NCI-H2196 (cell line): Measurements from ENCODE around the gene NUDT3.

Source experiments
- DNase-seq: peaks from one replicate; lab custom pipeline; 2025; ENCODE audit not compliant: unreplicated experiment; lab: John Stamatoyannopoulos, UW

The NUDT3 gene

DNA sequence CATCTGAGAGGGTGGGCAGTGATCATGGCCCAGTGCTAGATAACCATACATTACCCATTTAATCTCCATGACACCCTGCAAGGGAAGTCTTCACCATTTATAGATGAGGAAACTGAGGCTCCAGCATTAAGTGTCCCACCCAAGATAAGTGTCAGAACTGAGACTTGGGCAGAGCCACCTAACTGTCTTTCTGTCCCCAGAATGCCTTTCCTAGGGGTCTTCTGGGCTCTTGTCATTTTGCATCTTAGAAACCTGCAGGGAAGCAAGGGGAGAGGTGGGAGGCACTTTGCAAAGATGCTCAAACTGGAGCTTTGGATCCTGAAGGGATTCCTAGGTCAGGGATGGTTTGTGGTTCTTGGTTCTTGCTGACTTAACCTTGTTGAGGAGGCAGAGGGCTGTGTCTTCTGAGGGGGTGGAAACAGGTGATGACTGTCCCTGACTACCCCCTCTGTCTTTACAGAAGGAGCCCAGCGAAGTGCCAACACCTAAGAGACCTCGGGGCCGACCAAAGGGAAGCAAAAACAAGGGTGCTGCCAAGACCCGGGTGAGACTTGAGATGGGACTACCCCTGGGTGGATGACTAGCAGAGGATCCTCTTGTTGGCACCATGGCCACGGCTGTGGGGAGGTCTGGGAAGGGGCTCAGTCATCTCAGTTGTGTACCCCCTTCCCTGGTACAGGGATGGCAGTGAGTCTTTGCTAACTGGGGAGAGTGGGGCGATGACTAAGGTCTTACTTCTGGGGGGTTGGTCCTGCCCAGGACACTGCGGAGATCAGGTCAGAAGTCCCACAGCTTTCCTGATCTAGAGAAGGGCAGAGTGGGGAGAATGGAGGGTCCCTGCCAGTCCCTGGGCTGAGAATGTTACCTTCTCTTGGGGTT is 150.0 kb downstream of the NUDT3 start:
- no peak for DNase-seq

- no peak for DNase-seq
Measured at GRCh38 chr6:34241351-34242215, 150.9 kb downstream of the NUDT3 start.

- DNase-seq = no peak
Measured at GRCh38 chr6:34240329-34241248, 151.9 kb downstream of the NUDT3 start.

GRCh38 chr6:34239893-34240292 is 152.6 kb downstream of the NUDT3 start:
- no peak for DNase-seq

GRCh38 chr6:34239500-34239825 is 153.0 kb downstream of the NUDT3 start:
- DNase-seq = no peak

GRCh38 chr6:34238585-34239499 is 153.6 kb downstream of the NUDT3 start:
- no peak for DNase-seq

- peak; percentile 17 for DNase-seq
Measured at GRCh38 chr6:34237722-34238584, 154.5 kb downstream of the NUDT3 start.

GRCh38 chr6:34237316-34237721 is 155.2 kb downstream of the NUDT3 start:
- peak; percentile 46 for DNase-seq

DNA sequence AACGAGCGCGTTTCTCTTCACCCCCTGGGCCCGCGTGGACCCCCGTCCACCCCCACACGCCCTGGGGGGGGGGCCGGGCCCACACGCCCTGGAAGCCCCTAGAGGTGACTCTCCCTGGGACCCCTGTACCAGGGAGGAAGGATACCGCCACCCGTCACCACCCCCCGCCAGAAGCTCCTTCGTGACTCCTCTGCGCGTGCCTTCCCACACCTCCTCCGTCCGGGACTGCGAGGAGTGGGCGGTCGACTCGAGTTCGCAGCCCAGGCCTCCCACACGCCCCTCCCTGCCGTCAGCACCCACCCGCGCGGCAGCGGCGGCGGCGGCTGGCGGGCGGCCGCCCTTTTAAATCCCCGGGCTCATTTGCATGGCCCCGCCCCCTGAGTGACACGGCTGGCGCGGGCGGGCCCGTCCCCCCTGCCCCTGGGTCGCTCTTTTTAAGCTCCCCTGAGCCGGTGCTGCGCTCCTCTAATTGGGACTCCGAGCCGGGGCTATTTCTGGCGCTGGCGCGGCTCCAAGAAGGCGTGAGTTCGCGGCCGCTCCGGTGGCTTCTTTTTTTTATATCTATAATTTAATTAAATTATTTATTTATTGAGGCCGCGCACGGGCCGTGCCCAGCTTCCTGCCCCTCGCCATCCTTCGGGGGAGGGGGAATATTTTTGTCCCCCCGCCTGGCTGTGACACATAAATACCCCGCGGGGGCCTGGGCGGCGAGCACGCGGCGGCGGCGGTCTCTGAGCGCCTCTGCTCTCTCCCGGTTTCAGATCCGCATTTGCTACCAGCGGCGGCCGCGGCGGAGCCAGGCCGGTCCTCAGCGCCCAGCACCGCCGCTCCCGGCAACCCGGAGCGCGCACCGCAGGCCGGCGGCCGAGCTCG is 155.8 kb downstream of the NUDT3 start, which contains the start of gene HMGA1:
Gene HMGA1, plus strand, starts transcription at position 431 of the 873 bp plus-strand sequence. CDS start 3,908 bp downstream, outside the sequence.
- peak; percentile 89 for DNase-seq

DNA sequence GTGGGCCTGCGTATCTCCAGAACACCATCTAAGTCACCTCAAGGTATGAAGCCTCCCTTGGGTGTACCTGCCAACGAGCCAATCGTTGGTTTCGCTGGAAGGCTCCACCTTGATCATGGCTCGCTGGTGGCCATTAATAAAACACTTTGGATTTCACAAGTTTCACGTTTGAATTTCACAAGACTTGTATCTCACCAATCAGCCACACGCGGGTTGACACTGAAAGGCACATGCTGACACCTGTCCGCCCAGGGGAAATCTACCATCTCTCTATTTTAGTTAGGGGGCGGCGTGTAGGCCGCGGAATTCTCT is 156.4 kb downstream of the NUDT3 start:
- DNase-seq = no peak

DNA sequence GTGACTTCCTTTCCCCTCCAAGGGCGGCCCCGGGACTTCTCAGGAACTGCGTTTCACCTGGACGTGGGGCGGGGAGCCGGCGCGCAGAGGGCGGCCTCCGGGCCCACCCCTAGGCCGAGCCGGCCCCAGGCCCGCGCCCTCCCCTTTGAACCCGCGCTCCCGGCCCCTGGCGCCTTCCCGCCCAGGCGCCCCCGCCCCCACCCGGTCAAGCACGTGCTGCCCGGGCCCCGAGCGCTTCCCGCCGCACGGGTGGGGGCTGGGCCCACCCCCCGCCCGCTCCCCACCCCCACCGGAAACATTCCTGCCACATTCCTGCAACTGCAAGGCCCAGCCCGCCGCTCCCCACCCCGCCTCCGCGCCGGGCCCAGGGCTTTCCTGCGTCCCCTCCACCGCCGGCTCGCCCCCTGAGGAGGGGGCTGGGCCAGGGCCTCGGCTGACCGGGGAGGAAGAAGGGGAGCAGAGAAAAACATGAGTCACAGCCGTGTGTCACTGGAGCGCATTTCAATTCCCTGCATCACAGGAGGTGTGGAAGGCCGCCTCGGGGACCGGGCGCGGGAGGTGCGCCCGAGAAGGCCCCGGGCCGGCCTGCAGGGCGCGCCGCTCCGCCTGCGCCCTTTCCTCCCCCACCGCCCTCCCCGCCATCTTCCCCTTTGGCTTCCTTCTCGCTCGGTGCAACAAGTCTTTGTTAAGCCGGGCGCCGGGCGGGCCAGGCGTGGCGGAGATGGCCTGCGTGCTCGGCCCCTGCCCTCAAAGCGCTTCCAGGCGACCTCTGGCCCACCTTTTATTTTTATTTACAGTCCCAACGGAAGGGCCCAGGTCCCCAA is 156.9 kb downstream of the NUDT3 start:
- no peak for DNase-seq

- DNase-seq = no peak
Measured at GRCh38 chr6:34234667-34235306, 157.7 kb downstream of the NUDT3 start.

DNA sequence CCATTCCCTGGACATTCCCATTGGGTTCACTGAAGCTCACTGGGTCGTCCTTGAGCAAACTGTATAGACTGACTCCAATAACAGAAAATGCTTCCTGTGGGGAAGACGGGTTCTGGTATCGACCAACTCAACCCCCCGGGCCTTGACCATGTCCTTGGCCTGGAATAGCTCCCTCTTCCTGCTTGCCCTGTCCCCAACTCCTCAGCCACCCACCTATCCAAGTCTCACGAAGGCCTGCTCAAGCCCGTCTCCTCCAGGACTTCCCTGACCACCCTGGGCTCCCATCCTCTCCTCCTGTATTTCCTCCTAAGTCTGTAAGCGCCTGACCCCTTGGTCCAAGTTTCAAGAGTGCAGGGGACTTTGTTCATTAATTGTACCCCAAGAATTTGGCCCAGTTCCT is 158.6 kb downstream of the NUDT3 start:
- no peak for DNase-seq

DNA sequence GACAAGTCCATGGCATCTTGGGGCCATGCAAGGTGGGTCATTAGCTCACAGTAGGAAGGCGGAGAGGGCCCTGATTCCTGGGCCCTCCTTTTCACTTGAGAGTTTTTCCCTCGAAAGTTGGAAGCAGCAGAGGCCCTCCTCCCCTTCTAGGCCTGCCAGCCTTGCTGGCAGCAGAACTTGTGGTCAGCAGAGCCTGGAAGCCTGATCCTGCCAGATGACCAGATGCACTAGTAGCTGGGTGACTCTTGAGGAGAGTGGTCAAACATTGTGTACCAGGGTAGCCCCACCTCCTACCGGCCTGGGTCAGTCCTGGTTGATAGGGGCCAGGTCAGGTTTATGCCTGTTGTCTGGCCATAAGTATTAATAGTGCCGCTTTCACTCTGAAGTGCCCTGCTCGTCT is 159.6 kb downstream of the NUDT3 start:
- no peak for DNase-seq

DNA sequence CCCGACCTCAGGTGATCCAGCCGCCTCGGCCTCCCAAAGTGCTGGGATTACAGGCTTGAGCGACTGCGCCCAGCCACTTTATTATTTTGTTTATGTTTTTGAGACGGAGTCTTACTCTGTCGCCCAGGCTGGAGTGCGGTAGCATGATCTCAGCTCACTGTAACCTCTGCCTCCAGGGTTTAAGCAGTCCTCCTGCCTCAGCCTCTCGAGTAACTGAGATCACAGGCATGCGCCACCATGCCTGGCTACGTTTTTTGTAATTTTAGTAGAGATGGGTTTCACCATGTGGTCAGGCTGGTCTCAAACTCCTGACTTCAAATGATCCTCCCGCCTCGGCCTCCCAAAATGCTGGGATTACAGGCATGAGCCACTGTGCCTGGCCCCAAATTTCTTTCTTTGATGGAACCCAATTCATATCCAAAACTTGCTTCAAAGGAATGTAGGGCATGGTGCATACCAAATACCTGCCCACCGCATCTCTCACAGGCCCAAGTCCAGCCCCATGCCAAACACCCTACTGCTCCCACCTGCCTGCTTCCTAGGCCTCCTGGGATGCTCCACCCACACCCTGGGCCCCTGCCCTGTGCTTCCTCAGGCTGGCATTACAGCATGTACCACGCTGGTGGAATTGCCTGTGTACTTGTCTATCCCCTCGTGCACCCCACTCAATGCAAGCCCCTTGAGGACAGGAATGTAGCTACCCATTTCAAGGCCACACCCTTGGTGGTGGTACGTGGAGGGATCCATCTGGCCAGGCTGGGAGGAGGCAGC is 160.7 kb downstream of the NUDT3 start:
- no peak for DNase-seq
